GM12801 (cell line): ENCODE measurements around the gene MYB.

Source experiments
- CTCF ChIP-seq: IDR thresholded peaks from one replicate; pipeline ENCODE4 v1.5.1; 2011; ENCODE audit warnings: control low read depth; ENCODE audit not compliant: insufficient read length; ENCODE audit errors: extremely low read depth

MYB gene

DNA sequence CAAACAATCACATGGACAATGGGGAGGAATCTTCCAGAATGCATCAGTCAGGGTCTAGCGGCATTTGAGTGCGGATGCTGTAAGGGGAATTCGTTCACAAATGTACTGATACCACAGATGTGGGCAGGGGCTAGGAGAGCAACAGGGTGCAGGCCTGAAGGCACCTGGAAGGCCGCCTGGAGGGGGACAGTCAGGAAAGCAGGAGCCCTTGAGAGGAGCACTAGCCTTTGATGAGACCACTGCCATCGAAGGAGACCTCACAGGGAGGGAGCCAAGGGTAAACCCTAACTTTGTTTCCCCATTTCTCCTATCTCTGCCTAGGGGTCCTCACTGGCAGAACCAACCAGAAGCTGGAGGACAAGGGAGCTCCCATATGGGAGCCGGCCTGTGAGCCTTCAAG lies 38.2 kb downstream of the MYB start:
- TF ChIP-seq CTCF, result no peak

DNA sequence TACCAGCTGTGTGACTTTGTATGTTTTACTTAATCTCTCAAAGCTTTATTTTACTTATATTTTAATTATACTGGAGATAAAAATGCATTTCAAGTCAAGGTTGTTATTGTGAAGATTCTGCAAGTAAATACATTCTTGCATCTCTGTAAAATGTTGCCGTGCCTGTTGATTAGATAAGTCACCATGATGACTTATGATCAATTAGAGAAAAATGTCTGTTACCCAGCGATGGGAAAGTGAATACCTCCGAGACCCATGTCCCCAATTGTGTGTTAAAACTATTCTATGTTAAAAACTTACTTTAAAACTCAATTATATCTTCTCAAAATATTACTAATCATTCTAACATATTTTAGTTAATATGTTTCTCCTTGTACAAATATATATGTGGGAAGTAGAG lies 39.9 kb downstream of the MYB start:
- TF ChIP-seq CTCF, result no peak

- TF ChIP-seq CTCF, result no peak
Observed at GRCh38 chr6:135221505-135221904, 40.4 kb downstream of the MYB start.

DNA sequence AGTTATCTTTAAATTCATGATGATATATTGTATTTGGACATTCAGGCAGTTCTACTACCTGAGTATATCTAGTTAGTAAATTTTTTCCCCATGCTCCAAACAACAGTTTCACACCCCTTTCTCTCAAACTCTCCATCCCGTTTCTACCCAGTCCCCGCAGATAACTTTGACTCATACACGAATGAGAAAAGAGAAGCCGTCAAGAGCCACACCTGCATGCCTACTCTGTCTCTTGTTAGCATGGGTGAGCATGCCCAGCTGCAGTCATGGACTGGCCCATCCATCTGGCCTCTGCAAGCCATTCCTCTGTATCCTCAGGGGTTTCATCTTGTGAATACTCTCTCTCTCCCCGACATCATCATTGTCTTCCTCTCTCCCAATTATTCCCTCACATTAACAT lies 41.5 kb downstream of the MYB start:
- TF ChIP-seq CTCF, result no peak

DNA sequence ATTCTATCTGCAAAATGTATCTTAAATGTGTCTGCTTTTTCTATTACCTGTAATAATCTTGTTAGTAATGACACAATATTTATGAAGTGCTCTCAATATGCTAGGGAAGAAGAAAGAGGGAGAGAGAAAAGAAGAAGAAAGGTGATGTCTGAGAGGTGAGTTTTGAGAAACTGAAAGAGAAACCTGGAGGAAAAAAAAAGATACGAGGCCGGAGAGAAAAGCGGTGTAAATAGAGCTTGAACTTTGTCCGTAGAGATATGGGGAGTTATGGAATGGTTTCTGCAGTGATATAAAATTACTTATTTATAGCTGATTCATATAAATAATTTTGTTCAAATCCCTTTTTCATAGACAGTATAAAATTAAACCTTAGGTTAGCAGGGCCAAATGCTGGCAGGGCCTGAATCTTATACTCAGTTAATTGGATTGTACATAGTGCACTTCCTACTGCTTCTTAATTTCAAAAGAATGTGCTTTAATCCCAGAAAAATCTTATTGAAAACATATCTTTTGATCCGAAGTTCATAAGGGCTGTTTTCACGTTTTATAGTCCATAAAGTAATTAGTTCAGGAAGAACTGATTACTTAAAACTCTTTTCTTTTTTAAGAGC lies 43.0 kb downstream of the MYB start:
- TF ChIP-seq CTCF, result no peak

DNA sequence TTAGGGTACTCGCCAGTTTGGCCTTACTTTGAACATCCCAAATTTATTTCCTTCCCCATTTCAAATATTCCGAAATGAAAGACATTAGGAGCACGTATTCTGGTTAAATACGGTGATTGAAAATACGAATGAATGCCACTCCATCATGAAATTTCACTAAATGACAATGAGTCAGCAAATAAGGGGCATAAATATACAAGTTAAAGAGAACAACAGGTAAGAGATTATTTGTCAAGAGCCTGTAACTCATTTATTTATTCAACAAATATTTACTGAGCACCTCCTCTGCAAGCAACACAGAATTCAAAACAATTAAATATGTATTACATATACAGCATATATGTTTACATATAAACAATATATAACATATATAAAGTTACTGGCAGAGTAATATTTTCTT lies 44.8 kb downstream of the MYB start:
- TF ChIP-seq CTCF, result no peak

DNA sequence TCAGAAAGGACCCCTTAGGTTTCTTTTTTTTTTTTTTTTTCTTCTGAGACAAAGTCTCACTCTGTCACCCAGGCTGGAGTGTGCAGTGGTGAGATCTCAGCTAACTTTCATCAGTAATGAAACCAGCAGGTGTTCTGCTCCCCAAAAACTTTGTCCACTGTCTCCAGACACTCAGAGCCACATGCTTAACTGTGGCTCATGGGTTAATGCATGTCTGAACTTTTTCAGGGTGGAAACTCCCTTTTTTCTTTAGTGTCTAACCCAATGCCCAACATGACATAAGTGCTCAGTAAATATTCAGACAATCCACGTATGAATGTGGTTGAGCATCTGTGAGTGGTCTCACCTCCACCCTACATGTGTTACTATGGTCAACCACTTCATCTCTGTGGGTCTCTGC lies 45.4 kb downstream of the MYB start:
- TF ChIP-seq CTCF, result no peak

GRCh38 chr6:135227349-135227748 lies 46.2 kb downstream of the MYB start:
- TF ChIP-seq CTCF, result no peak
